ENCODE measurements around the gene CACNA1I. TPM values are rescaled to one million over a fixed set of nuclear protein-coding genes. Genes with fewer than 3 reads are reported as not detected.

Gene CACNA1I
- total and polyA plus RNA-seq, 2 of the 8 experiments (the other 6 are each of a cell fraction or from before 2014, with no cell fraction given), result 0.77 to 1.2 TPM

- POLR2A ChIA-PET (ENCODE audit: partially characterized antibody), result interaction anchor here (1.0 to 8.9 kb wide), 6 partner anchors 7 to 185 kb away, joined by 3 to 72 read pairs (median 8); partner anchors contain the start of gene ATF4
- no peak for DNase-seq (ENCODE audit: low read depth in 1 of 2, low spot score in 2 of 2)
These were observed 43.0 kb upstream of the CACNA1I start for GRCh38 chr22:39527481-39527961.

More at GRCh38 chr22:39527481-39527961, 43.0 kb upstream of the CACNA1I start:
- Histone ChIP-seq H3K4ac (replicated peaks; ENCODE audit: insufficient read length, low read depth, low read length) (no peak overlapping the region), H3K27me3 (replicated peaks in 1 of 4; ENCODE audit: control insufficient read depth in 3 of 4, extremely low read depth in 1 of 4, insufficient read depth in 3 of 4, low read length in 3 of 4) (no peaks in the 10 kb centered on the region), H2AK5ac (ENCODE audit: low read depth, low read length) (no peak overlapping the region), H2BK20ac (ENCODE audit: low read length) (no peak overlapping the region), H4K91ac (replicated peaks; ENCODE audit: insufficient read length, low read length) (no peak overlapping the region), H3K36me3 (ENCODE audit: control insufficient read depth in 2 of 4, insufficient read depth in 4 of 4, low read length in 3 of 4) (peaks cover 16 to 27% (median 22%) of the 10 kb centered on the region in 4 experiments), H3K4me2 (ENCODE audit: insufficient read depth in 1 of 2, low read depth in 2 of 2, low read length in 2 of 2) (no peak overlapping the region), H4K5ac (ENCODE audit: insufficient read length, low read depth, low read length) (no peak overlapping the region), H3K9ac (replicated peaks in 1 of 4; ENCODE audit: extremely low read depth in 1 of 4, low read depth in 3 of 4, low read length in 3 of 4) (no peak overlapping the region; a peak in 1 of 7 replicates), H2AFZ (ENCODE audit: low read length) (no peak overlapping the region), H3K79me1 (ENCODE audit: low read depth, low read length) (peaks cover 3% of the 10 kb centered on the region; the same call in 1 of the 2 replicates), H2BK12ac (ENCODE audit: low read depth, low read length) (no peak overlapping the region), H3K56ac (replicated peaks; ENCODE audit: insufficient read length, low read depth, low read length) (no peak overlapping the region), H3K4me3 (ENCODE audit: extremely low read depth in 1 of 4, insufficient read depth in 2 of 4, low read depth in 3 of 4, low read length in 4 of 4) (no peak overlapping the region), H2BK5ac (ENCODE audit: low read depth, low read length) (no peak overlapping the region), H3K23ac (ENCODE audit: insufficient read length) (no peak overlapping the region), H3K18ac (ENCODE audit: extremely low read depth, low read length) (no peak overlapping the region), H3K14ac (ENCODE audit: insufficient read length) (no peak overlapping the region), H3K27ac (ENCODE audit: low read depth, low read length) (no peak overlapping the region), H3K23me2 (ENCODE audit: low read depth, low read length) (peaks cover 6% of the 10 kb centered on the region), H3K79me2 (ENCODE audit: control insufficient read depth in 1 of 2, insufficient read depth in 2 of 2, low read length in 2 of 2) (peaks cover 0 to 23% of the 10 kb centered on the region in 2 experiments; a peak in 2 of 4 replicates), H2BK120ac (replicated peaks; ENCODE audit: low read depth, low read length) (no peak overlapping the region), H4K8ac (ENCODE audit: extremely low read depth, insufficient read depth, low read length) (no peak overlapping the region), H3K4me1 (replicated peaks in 1 of 4; ENCODE audit: control insufficient read depth in 3 of 4, insufficient read depth in 4 of 4, low read length in 3 of 4) (peaks cover 4 to 24% (median 9%) of the 10 kb centered on the region in 4 experiments), H4K20me1 (replicated peaks in 1 of 2; ENCODE audit: control insufficient read depth in 1 of 2, insufficient read depth in 2 of 2, low read length in 2 of 2) (peaks cover 31 to 55% of the 10 kb centered on the region in 2 experiments), H2BK15ac (ENCODE audit: low read length) (no peak overlapping the region), H3K9me3 (ENCODE audit: insufficient read depth in 2 of 2, low read depth in 1 of 2, low read length in 1 of 2) (no peaks in the 10 kb centered on the region)
- CTCF ChIA-PET (ENCODE audit: partially characterized antibody), result interaction anchor here (0.5 to 21.9 kb wide), 5 partner anchors 13 to 46 kb away, joined by 3 to 361 read pairs (median 23); partner anchors contain the start of gene MIEF1
- no peak for FAIRE-seq
- TF ChIP-seq CEBPB (IDR thresholded peaks at IDR 0.05; ENCODE audit: low read depth, low read length) (0 out of 2 replicates have a peak, but pooled peaks have one; percentile 24), TEAD4 (IDR thresholded peaks at IDR 0.05; ENCODE audit: low read depth, low read length) (no peak)
- 83% methylated on average over 6 of the region's 6 CpGs; no CpG with 5 or more reads in 1 of the 2 experiments for WGBS, 2 experiments (ENCODE audit: extremely low coverage in 1 of 2, insufficient coverage in 1 of 2, insufficient read length in 1 of 2, insufficient replicate concordance in 2 of 2, low coverage in 1 of 2, low lambda C conversion rate in 2 of 2, missing lambda C conversion rate in 1 of 2)
